ENCODE measurements around the gene SSR3.

GRCh38 chr3:156594219-156594683 is 39.3 kb upstream of the SSR3 start:
- no peak for TF ChIP-seq CTCF (conservative IDR thresholded peaks at IDR 0.05; ENCODE audit: low read length)
- TF ChIP-seq EZH2phosphoT487 (IDR thresholded peaks at IDR 0.05; ENCODE audit: borderline replicate concordance): no peak
